NCI-H1092 (cell line): ENCODE data around the gene PTCD2.
"Not testable (repeated sequence)": the region's sequence is repeated elsewhere in the genome, so short reads cannot be mapped to it uniquely, and the experiment has no call there.

ENCODE experiments used
- DNase-seq: peaks from one replicate; lab custom pipeline; 2025; lab: John Stamatoyannopoulos, UW

Gene PTCD2

GRCh38 chr5:72380492-72381274, 60.5 kb downstream of the PTCD2 start:
- DNase-seq, result no peak

GRCh38 chr5:72383280-72383679, 63.1 kb downstream of the PTCD2 start:
- no peak for DNase-seq

GRCh38 chr5:72383726-72384125, 63.6 kb downstream of the PTCD2 start:
- no peak for DNase-seq

DNA sequence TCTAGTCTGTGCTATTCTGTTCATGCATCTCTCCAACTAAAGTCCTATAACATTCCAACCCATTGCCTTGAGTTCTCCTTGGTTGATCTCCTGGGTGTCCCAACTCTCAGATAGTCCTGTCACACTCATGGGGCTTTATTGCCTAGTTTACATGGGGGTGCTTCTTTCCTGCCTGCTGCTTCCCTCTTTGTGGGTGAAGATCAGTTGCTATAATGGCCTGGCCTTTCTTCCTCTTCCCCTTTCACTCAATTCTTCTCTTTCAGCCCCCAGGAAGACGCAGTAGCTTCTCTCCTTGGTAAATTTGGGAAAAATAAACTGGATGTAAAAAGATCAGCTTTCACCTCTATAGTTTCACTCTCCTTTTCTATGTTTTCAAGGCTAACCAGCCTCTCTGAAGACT, 66.5 kb downstream of the PTCD2 start:
- no peak for DNase-seq

GRCh38 chr5:72387985-72388384, 67.8 kb downstream of the PTCD2 start:
- DNase-seq, result no peak

- DNase-seq, result no peak
Observed at GRCh38 chr5:72388646-72389045, 68.5 kb downstream of the PTCD2 start.

GRCh38 chr5:72390836-72391235, 70.7 kb downstream of the PTCD2 start:
- DNase-seq, result no peak

- no peak for DNase-seq
Observed at GRCh38 chr5:72392326-72392733, 72.2 kb downstream of the PTCD2 start.

DNA sequence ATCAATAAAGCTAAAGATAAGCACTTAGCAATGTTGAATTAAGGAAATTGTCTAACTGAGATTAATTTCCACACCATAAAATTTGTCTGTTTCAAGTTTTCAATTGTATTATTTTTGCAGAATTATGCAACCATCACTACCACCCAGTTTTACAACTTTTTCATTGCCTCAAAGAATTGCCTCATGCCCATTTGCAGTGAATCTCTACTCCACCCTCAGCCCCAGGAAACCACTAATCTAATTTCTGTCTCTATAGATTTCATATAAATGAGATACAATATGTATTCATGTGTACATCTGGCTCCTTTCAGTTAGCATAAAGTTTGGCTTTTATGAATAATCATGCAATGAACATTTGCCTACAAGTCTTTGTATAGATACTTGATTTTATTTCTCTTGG, 72.9 kb downstream of the PTCD2 start:
- DNase-seq, result no peak

DNA sequence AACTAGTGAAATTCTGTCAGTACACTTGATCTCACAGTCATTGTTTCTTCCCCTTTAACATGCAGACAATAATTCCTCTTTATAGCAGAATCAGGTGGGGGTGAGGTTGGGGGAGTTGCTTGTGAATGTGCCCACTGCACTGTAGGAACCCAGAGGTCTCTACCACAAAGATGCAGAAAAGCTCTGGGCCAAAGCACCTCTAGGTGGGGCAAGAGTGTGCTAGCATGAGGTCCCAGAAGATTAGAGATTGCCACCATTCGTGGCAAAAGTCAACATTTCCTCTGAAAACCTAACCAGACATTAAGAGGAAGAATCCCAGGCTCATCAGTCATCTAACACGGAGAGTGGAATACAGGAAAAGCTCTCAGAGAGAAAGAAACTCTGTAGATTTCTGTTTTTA, 74.5 kb downstream of the PTCD2 start:
- no peak for DNase-seq

- no peak for DNase-seq
Observed at GRCh38 chr5:72397836-72398235, 77.7 kb downstream of the PTCD2 start.

- DNase-seq, result no peak
Observed at GRCh38 chr5:72400950-72401349, 80.8 kb downstream of the PTCD2 start.

- no peak for DNase-seq
Observed at GRCh38 chr5:72402381-72402890, 82.3 kb downstream of the PTCD2 start.

- no peak for DNase-seq
Observed at GRCh38 chr5:72402959-72403628, 82.9 kb downstream of the PTCD2 start.

- DNase-seq, result not testable (repeated sequence)
Observed at GRCh38 chr5:72404771-72405170, 84.6 kb downstream of the PTCD2 start.

DNA sequence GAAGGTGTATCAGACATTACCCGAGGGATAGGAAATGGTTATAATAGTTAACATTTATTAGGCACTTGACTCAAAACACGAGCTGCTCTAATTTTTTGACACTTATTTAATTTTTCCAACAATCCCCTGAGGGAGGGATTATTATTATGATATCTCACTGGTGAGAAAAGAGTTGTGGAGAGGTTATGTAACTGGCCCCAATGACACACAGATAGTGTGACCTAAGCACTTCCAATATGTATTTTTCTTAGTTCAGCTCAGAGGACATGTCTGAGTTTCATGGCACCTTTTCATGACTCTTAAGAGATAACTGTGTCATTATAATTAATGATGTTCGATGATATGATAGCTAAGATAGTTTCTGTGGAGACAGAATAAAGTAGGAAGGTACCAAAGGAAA, 86.9 kb downstream of the PTCD2 start:
- no peak for DNase-seq

GRCh38 chr5:72407541-72407940, 87.4 kb downstream of the PTCD2 start:
- DNase-seq, result no peak

GRCh38 chr5:72408127-72408526, 88.0 kb downstream of the PTCD2 start:
- DNase-seq, result no peak

GRCh38 chr5:72408603-72409002, 88.4 kb downstream of the PTCD2 start:
- DNase-seq, result no peak

DNA sequence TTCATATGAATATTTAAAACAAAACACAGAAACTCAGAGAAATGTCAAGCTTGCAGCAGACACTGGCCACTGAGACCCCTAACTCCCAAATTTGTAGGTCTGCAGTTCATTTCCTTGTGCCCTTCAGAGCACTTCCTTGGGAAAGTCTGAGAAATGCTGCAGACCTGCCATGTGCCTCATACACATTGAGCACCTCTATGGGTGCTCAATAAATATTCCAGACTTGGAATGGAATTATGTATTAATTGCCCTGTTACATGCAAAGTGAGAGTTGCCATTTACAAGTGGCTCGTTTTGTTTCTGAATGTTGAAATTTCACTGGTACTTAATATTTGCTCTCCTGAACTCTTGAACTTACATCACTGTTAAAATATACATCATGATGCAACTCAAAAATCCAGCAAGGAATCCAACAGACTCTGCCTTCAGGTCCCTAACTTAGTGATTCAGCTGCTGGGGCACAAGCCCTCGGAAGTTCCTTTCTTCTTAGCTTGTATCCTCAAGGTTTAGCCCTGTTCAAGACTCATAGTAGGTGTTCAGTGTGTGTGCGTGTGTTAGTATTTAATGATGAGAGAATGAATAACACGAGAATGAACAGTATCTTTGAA, 90.6 kb downstream of the PTCD2 start:
- no peak for DNase-seq

GRCh38 chr5:72412283-72413055, 92.3 kb downstream of the PTCD2 start:
- DNase-seq, result no peak

GRCh38 chr5:72415616-72416325, 95.6 kb downstream of the PTCD2 start:
- DNase-seq, result no peak
